Measurements from ENCODE around the gene CATSPERB. TPM values are rescaled to one million over a fixed set of nuclear protein-coding genes. Genes with fewer than 3 reads are reported as not detected.

Gene CATSPERB
- polyA plus RNA-seq (2011; rRNA removed) = not detected in 2 replicates
- polyA minus RNA-seq (2011; rRNA and poly(A)+ RNA removed) = not detected in 2 replicates

GRCh38 chr14:91731986-91732385 is at the start of gene CATSPERB:
Gene CATSPERB, minus strand, starts transcription at chr14:91732086. Its CDS starts 2,607 bp downstream, at chr14:91729479.
- CTCF ChIA-PET = no interaction called here

GRCh38 chr14:91780452-91780851 is 48.6 kb upstream of the CATSPERB start:
- Histone ChIP-seq H3K4me3 (ENCODE audit: low read depth, low read length) (no peak overlapping the region), H3K27me3 (ENCODE audit: control insufficient read depth, insufficient read depth, low read length) (no peaks in the 10 kb centered on the region), H3K9me3 (ENCODE audit: control insufficient read depth, insufficient read depth, low read length) (no peaks in the 10 kb centered on the region), H3K27ac (ENCODE audit: low read depth, low read length) (no peak overlapping the region)
- CTCF ChIA-PET = no interaction called here
- TF ChIP-seq CTCF (IDR thresholded peaks at IDR 0.05; ENCODE audit: low read depth, low read length) = no peak
- POLR2A ChIA-PET = no interaction called here
- DNase-seq (ENCODE audit: low read depth, low spot score) = no peak

More at GRCh38 chr14:91731986-91732385, at the start of gene CATSPERB:
- Histone ChIP-seq H3K27me3 (ENCODE audit: control insufficient read depth, insufficient read depth, low read length) (no peaks in the 10 kb centered on the region), H3K4me3 (ENCODE audit: low read depth, low read length) (no peak within 1 kb of the TSS), H3K9me3 (ENCODE audit: control insufficient read depth, insufficient read depth, low read length) (no peaks in the 10 kb centered on the region), H3K27ac (ENCODE audit: low read depth, low read length) (no peak within 1 kb of the TSS)
- DNase-seq (ENCODE audit: low read depth, low spot score) = no peak
- TF ChIP-seq CTCF (IDR thresholded peaks at IDR 0.05; ENCODE audit: low read depth, low read length) = no peak
- POLR2A ChIA-PET = no interaction called here

GRCh38 chr14:91778217-91778616 is 46.3 kb upstream of the CATSPERB start:
- POLR2A ChIA-PET = no interaction called here
- TF ChIP-seq CTCF (IDR thresholded peaks at IDR 0.05; ENCODE audit: low read depth, low read length) = no peak
- no peaks in the 10 kb centered on the region for H3K9me3 ChIP-seq (ENCODE audit: control insufficient read depth, insufficient read depth, low read length)
- DNase-seq (ENCODE audit: low read depth, low spot score) = no peak
- H3K27ac ChIP-seq (ENCODE audit: low read depth, low read length) = no peak overlapping the region
- no peak overlapping the region for H3K4me3 ChIP-seq (ENCODE audit: low read depth, low read length)
- CTCF ChIA-PET = no interaction called here
- H3K27me3 ChIP-seq (ENCODE audit: control insufficient read depth, insufficient read depth, low read length) = no peaks in the 10 kb centered on the region

- H3K4me3 ChIP-seq (ENCODE audit: low read depth, low read length) = no peak overlapping the region
- CTCF ChIA-PET = no interaction called here
- no peaks in the 10 kb centered on the region for H3K9me3 ChIP-seq (ENCODE audit: control insufficient read depth, insufficient read depth, low read length)
- POLR2A ChIA-PET = no interaction called here
- no peak for TF ChIP-seq CTCF (IDR thresholded peaks at IDR 0.05; ENCODE audit: low read depth, low read length)
- no peaks in the 10 kb centered on the region for H3K27me3 ChIP-seq (ENCODE audit: control insufficient read depth, insufficient read depth, low read length)
- DNase-seq (ENCODE audit: low read depth, low spot score) = no peak
- no peak overlapping the region for H3K27ac ChIP-seq (ENCODE audit: low read depth, low read length)
Measured at GRCh38 chr14:91774140-91775096, 42.5 kb upstream of the CATSPERB start.

- Histone ChIP-seq H3K4me3 (ENCODE audit: low read depth, low read length) (no peak overlapping the region), H3K9me3 (ENCODE audit: control insufficient read depth, insufficient read depth, low read length) (no peaks in the 10 kb centered on the region), H3K27me3 (ENCODE audit: control insufficient read depth, insufficient read depth, low read length) (no peaks in the 10 kb centered on the region), H3K27ac (ENCODE audit: low read depth, low read length) (no peak overlapping the region)
- TF ChIP-seq CTCF (IDR thresholded peaks at IDR 0.05; ENCODE audit: low read depth, low read length) = no peak
- ChIA-PET CTCF (no interaction called here), POLR2A (no interaction called here)
- no peak for DNase-seq (ENCODE audit: low read depth, low spot score)
Measured at GRCh38 chr14:91770185-91770584, 38.3 kb upstream of the CATSPERB start.
